GM18519 (cell line): ENCODE data around the gene CHST7.

Experiments
- ATAC-seq: cut with Tn5 transposase; IDR thresholded peaks from one replicate; pipeline ENCODE4 v1.9.1; 2021; ENCODE audit warnings: mild to moderate bottlenecking, moderate library complexity; ENCODE audit not compliant: unreplicated experiment, low FRiP score

CHST7 gene

DNA sequence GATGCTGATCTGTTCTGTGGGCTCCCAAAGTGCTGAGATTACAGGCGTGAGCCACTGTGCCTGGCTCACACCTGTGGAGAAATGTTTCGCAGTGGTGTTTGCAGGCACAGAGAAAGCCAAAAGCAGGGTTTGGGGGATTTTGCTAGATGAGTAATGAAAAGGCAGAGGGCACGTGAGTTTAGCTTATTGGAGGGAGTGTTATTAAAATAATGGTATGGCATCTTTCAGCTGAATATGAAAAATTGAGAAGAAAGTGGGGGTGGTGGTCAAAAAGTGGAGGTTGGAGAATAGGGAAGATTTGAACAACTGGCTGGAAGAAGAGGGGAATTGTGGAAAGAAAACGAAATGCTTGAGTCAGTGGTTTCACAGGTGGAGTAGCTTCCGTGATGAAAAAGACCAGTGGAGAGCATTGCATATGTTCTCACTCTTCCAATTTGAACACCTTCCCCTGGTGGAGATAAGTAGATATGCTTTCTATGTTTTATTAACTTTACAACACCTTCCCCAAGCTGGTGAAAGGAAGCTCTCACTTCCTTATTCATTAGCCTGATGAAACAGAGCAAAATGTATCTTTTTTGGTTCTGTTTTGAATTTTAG lies 1.1 kb upstream of the CHST7 start:
- ATAC-seq: peak; percentile 45

DNA sequence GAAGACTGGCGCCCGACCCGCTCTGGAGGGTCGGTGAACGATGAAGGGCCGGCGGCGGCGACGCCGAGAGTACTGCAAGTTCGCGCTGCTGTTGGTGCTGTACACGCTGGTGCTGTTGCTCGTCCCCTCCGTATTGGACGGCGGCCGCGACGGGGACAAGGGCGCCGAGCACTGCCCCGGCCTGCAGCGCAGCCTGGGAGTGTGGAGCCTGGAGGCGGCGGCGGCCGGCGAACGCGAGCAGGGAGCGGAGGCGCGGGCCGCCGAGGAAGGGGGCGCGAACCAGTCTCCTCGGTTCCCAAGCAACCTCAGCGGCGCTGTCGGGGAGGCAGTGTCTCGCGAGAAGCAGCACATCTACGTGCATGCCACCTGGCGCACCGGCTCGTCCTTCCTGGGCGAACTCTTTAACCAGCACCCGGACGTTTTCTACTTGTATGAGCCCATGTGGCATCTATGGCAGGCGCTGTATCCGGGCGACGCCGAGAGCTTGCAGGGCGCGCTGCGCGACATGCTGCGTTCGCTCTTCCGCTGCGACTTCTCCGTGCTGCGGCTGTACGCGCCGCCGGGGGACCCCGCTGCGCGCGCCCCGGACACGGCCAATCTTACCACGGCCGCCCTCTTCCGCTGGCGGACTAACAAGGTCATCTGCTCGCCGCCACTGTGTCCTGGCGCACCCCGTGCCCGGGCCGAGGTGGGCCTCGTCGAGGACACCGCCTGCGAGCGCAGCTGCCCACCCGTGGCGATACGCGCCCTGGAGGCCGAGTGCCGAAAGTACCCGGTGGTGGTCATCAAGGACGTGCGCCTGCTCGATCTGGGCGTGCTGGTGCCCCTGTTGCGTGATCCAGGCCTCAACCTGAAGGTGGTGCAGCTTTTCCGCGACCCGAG lies 568 bp downstream of the CHST7 start:
- peak; percentile 13 for ATAC-seq

DNA sequence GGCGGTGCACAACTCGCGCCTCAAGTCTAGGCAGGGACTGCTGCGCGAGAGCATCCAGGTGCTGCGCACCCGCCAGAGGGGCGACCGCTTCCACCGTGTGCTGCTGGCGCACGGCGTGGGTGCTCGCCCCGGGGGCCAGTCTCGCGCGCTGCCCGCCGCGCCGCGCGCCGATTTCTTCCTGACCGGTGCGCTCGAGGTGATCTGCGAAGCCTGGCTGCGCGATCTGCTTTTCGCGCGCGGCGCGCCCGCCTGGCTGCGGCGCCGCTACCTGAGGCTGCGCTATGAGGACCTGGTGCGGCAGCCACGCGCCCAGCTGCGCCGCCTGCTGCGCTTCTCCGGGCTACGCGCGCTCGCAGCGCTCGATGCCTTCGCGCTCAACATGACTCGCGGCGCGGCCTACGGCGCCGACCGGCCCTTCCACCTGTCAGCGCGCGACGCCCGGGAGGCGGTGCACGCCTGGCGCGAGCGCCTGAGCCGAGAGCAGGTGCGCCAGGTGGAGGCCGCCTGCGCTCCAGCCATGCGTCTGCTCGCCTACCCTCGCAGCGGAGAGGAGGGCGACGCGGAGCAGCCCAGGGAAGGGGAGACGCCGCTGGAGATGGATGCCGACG lies 1.3 kb downstream of the CHST7 start:
- ATAC-seq: no peak

DNA sequence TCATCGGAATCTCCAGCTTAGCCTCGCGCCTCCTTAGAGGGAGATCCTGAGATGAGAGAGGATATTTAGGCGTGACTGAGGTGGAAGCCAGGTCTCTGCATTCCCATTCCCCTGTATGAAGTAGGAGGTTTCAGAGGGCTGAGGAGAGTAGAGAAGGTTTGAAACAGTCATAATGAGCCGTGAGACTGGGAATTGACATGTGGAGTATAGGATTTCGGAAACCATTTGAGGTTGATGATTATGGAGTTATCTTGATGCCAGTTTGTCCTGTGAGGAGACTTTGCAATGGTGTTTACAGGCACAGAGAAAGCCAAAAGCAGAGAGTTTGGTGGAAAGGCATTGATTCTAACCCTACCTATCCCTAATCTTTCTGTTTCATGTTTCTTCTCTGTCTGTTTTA lies 2.0 kb downstream of the CHST7 start:
- ATAC-seq: no peak

DNA sequence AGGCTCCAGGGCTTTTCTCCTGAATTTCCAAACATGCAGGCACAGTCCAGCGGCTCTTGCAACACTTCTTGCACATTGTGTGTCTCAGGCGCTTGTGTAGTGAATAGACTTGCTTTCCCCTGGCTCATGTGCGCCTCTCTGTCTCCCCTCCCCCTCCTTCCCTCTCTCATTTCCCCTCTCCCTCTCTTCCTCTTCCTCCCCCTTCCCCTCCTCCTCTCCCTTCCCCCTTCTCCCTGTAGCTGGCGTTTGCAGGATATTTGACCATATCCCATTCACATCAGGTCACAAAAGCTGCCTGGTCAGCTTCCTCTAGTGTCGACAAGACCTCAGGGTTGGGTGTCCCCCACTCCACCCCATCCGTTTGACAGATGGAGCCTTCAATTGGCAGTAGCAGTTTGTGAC lies 2.4 kb downstream of the CHST7 start:
- no peak for ATAC-seq

DNA sequence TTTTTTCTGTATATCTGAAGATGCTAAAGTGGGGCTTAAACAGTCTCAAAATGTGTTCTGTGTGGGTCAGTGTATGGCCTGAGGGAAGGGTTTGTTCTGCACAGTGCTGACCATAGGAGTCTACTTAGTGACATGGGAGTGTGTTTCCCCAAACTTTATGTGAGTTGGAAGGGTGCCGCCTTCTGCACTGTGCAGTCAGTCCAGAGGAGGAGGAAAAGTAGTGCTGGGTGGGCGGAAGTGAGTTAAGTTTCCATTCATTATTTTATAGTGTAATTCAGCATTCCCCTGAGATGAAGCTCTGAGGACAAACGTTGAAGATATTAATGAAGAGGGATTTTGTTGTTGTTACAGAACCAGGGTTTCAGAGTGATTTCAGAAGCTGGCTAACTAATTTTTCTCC lies 2.9 kb downstream of the CHST7 start:
- ATAC-seq: no peak

DNA sequence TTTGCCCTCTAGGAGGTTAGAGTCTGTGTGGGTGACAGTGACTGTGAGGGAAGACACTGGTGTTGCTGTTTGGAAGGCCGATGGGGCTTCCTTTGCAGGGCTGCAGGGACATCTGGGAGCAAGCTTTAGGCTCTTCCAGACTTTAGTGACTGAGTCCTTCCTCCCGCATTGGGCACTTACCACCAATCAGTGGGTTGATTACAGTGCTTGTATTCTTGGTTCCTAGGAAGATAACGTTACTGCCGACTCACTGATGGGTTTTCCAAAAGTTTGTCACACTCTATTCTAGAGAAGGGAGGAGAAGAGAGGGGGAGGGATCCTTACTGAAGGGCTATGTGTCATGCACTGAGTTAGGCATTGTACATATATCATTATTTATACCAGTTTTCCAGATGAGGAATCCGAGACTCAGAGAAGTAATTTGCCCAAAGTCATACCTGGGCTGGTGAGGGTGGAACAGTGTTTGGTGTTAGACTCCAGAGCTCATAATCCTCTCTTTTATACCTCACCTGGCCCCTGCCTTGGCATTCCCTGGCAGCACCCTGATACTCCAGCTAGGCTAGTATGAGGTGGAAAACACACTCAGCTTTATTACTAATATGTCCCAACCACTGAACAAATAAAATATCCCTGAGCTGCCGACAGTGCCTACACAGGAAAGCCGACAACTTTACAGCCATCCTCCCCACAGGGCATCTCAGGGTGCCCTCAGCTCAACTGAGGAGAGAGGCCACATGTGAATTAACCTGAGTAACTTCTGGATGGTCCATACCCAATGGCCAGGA lies 3.8 kb downstream of the CHST7 start:
- ATAC-seq: no peak

DNA sequence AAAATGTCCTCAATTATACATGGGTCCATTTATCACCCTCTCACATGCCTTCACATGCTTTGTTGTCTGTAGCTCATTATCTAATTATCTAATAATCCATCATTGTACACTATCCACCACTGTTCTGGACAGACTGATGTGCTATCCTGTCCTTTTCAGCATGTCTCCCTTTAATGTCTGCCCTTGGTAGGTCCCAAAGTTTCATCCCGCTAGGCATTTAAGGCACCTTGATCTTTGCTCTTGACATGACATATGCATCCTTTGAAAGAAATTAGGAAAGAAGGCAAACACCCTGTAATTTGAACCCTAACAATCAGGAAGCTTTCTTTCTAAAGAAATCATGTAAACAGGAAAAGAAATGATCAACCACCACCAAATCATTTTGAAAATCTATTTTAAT lies 5.7 kb downstream of the CHST7 start:
- ATAC-seq: no peak

DNA sequence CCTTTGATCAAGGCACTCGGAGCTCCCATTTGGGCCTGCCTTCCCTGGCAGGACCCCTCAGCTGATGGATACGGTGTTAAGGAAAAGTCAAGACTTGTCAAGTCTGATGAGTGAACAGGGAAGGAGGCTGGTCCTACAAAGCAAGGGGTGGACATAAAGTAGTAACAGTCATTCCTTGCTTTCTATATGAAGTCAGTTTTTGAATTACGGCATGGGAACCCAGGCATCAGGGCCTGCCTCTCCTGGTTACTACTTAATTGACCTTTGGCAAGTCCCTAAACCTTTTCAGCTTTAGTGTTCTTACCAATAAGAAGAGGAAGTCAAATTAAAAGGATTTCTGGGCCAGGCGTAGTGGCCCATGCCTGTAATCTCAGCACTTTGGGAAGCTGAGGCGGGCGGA lies 7.0 kb downstream of the CHST7 start:
- no peak for ATAC-seq

DNA sequence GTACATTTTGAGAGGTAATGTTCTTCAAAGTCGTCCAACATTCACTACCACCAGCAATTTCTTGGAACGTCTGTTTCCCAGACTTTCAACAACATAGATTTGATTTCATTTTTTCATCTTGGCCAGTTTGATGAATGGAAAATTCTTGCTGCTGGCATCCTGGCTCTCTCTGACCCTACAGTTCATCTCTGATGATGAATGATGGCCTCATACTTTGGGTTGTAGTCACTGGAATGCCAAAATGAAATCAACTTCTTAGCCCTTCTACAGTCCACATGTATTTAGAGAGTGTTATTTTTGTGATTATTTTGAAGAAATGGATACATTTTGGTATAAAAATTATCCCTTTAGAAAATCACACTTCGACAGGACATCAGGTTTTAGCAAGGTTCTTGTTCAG lies 8.8 kb downstream of the CHST7 start:
- ATAC-seq: no peak

DNA sequence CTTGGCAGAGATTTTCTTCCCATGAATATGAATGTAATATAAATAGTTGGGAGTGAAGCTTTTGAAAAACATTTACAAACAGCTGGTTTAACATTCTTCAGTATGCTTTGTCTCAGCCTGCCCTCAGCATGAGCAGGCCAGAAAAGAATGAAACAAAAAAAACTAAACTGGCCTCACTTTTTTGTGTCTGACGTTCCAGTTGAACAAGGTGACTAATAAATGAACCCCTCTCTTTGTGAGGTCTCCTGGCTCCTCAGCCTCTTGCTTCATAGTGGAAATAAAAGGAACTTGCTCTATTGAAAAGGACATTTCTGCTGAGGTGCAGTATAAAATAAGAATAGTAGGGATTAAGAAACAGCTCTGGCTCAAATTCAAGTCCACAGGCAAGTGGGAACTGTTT lies 9.4 kb downstream of the CHST7 start:
- ATAC-seq: no peak

DNA sequence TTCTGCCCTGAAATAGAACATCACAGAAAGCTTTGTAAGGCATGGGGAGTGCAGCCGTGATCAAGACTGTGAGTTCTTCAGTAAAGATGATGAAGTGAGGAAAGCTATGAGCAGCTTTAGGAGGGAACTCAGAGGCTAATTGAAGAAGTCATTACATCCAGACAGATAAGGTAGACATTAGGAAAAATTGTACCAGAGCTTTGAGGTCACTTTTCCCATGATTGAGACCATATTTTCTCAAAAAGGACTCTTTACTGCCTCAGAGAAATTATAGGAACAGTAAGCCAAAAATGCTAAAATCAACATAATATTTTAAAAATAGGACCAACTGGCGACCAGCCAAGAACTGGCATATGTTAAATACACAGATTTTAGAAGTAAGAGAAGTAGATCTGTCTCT lies 11.2 kb downstream of the CHST7 start:
- ATAC-seq: no peak

DNA sequence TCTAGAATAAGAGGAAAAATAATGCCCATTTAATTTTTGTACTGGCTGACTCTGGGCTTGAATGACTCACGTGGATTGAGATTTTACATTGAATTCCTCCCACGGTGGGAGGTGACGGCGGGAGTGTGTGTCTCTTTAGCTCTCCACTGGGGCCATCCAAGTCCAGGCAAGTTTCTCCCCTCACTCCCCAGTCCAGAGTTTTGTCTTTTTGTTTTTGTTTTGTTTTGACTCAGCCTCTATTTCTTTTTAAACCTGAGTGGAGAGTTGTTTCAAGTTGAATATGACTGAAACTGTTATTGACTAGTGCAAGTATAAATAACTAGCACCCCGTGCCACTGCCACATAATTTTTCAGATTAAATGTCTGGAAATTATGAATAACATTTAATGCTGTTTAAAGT lies 13.6 kb downstream of the CHST7 start:
- no peak for ATAC-seq

DNA sequence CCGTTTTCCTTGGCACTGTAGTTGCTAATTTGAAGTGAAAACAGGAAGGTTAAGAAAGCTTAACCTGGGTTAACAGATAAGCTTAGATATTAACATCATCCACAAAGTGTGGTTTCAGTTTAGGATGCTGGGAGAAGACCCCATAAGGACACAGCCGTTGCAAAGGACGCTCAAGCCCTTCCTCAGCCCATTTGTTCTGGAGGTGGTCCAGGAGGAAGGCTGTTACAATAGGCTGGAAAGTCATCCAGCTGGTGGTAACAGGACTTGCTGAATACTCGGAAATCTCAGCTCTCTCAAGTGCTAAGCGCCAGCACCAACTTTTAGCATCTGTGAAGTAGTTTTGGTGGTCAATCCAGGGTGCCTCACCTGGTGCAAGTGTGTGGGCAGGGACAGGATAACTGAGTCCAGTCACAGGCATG lies 14.2 kb downstream of the CHST7 start:
- ATAC-seq: no peak

DNA sequence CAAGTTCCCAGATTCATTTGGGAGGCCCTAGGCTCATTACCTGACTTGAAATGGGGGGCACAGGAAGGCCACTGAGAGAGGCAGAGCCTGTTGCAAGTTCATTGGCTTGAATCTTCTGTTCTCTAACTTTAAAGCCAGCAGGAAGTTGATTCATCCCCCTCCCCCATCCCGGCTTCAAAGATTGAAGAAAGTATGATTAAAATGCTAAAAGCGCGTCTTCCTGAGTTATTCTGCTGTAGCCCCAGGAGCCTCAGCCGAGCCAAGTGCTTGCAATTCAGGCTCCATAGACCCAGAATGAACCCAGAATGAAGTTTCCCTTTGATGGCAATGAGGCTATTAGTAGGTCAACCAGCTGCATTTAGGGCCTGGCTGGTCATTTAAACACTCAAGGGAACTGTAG lies 14.7 kb downstream of the CHST7 start:
- ATAC-seq: no peak

DNA sequence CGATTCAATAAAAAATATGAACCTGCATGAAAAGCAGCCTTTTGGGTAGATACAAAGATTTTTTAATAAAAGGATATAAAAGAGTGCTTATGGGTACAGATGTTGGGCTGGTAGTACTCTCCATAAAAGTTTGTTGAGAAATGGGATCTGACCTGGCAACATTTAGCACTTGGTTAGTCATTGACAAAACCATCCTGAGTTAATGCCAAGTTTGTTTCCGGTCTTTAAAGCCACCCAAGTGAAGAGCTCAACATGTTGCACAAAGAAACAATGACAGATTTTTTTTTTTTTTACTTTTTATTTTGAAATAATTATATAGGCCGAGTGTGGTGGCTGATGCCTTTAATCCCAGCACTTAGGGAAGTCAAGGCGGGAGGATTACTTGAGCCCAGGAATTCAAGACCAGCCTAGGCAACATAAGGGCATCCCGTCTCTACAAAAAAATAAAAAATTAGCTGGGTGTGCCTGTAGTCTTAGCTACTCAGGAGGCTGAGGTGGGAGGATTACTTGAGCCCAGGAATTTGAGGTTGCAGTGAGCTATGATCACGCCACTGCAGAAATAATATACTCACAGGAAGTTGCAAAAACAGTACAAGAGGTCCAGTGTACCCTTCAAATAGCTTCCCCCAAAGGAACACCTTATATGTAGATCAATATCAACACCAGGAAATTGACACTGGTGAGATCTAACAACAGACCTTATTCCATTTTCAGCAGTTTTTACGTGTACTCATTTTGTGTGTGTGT lies 16.6 kb downstream of the CHST7 start:
- ATAC-seq: no peak

DNA sequence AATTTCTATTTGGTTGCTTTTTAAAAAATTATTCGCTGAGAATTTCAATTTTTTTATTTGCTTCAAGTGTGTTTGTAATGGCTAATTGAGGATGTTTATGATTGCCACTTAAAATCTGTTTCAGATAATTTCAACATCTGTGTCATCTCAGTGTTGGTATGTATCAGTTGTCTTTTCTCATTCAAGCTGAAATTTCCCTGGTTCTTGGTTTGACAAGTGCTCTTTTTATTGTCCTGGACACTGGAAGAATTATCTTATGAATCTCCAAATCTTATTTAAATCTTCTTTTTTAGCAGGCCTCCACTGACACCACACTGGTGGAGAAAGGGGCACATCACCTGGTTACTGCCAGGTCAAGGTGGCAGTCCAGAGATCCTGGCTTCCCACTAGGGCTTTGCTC lies 21.5 kb downstream of the CHST7 start:
- no peak for ATAC-seq

DNA sequence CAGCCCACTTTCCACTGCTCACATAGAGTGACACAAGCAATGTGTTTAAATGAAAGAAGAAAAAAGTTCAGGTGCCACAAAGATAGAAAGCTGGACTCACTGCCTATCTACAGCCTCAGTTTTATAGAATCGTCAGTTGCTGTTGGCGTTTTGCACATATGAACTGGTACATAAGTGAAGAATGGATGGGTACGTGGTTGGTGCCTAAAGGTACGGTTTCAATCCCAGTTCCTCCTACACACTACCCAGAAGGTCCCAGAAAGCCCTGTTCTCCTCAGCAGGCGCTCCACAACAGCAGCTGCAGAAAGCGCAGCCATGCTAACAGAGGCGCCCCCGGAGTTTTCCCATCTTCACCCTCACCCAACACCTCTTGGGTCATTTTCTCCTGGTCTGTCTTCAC lies 23.6 kb downstream of the CHST7 start:
- no peak for ATAC-seq

DNA sequence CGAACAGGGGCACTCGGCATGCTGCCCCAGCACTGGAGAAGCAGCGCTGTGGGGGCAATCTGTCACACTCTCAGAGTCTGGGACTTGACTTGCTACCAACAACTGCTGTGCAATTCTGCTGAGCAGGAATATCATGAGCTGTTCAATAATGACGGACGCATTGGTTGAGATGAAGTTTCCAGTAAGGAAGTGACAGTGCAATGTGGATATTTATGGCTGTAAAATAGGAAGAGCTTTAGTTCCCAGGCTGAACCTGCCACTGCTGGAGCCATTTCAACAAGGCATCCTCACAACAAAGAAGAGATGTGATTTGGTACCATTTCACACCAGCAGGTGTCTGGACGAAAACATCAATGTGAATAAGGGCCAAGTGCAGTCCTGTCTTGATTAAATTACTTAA lies 24.2 kb downstream of the CHST7 start:
- ATAC-seq: no peak

DNA sequence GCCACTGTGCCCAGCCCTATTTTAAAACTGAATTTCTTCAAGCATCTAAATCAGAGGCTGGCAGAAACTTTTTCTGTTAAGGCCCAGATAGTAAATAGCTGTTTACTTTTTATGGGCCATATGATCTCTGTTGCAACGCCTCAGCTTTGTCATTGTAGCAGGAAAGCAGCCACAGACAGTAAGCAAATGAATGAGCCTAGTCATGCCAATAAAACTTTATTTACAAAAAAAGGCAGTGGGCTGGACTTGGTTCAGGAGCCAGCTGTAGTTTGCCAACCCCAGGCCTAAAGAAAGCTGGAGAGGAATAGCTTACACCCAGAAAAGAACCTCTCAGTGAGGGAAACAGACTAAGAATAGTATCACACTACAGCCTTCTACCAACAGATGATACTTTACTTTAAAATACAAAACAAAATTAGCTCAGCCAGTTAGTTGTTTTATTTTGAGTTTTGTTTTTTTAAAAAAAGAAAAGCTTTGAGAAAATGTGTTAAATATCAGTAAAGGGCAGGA lies 25.5 kb downstream of the CHST7 start:
- no peak for ATAC-seq
